Kidney glomerular epithelial cell (primary cell): Measurements from ENCODE around the gene LZIC.

Experiments used
- DNase-seq: peaks from one replicate; lab custom pipeline; 2025; lab: John Stamatoyannopoulos, UW

LZIC gene

DNA sequence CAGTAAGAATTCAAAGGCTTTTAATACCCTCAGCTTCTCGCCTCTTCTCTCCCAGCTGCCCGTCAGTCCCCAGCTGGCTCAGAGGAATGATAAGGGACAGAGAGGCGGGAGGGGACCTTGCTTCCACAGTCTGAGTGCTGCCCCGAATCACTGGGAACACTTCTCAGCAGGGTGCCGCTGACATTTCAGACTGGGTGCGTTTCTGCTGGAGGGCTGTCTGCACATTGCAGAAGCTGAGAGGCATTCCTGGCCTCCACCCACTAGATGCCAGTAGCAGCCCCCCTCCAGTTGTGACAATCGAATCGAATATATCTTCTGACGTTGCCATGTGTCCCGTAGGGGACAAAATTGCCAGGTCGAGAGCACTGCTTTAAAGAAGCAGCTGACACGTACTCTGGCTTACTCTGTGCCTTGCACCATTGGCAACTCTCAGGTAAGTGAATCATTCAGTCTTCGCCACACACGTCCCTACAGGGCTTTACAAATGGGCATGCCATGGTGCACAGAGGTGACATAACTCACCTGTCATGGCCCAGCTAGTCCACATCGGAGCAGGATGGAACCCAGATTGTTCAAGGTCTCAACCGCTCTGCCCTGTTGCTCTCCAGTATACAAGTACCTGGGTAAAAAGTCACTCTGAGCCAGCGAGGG lies 57.0 kb downstream of the LZIC start:
- no peak for DNase-seq

DNA sequence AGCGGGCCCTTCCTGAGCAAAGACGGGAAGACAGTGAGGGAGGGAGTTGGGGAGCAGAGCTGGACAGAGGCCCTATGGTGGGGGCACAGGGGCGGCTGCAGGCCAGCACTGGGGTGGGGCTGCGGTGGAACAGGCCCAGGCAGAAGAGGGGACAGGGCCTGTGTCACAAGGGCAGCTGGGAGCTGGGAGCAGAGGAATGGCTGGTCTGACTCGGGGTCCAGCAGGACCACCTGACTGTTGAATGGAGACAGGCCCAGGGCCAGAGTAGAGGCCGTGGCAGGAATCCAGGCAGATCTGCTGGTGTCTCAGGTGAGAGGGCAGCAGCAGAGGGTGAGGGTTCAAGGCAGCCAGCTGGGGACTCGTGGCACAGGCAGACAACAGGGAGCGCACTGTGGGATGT lies 58.4 kb downstream of the LZIC start:
- DNase-seq = no peak

DNA sequence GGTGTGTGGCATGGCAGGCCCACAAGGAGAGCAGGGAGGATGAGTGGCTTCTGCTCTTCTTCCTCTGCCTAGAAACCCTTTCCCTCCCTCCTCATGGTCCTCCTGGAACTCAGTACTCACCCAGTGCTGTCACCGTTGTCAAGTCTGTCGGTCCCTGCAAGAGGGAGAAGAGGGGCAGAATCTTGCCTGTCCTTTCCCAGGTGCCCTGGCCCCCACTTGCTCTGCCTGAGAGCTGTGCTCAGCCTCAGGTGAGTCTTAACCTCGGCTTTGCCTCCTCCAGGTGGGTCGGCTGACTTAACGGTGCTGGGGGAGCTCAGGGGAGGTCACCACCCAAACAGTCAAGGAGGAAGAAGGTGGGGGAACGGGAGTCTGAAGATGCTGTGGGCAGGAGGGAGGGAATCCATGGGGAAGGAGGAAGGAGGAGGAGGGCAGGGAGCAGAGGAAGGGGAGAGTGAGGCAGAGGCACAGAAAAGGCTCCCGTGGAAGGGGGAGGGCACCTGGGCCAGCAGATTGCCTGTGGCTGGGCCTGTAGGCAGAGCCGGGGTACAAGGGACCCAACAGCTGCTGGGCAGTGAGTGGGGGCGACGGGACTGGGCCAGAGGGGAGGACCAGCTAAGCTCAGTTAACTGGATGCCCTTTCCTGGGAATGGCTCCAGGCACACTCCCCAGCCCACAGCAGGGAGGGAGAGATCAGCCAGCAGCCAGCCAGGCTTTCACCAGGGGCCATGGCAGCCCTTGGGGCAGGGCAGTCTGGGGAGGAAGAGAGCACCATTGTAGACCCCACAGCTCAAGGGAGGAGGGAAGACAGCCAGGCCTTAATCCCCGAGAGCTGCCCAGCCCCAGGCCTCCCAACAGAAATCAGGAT lies 59.4 kb downstream of the LZIC start:
- DNase-seq = no peak

DNA sequence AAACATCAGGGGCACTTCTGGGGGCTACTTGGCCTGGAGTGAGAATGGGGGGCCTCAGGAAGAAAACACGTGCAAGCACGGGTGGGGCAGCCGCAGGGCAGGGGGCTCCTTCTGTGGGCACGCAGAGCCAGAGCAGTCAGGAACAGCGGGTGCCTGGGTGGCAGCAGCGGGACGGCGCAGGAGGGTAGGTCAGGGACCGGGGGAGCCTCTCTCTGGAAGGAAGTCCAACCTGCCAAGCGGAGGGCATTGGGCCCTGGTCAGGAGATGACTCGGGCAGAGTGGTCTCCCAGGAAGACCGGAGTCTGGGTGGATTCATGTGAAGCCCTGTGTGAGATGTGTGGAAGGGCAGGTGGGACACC lies 60.3 kb downstream of the LZIC start:
- DNase-seq = no peak

DNA sequence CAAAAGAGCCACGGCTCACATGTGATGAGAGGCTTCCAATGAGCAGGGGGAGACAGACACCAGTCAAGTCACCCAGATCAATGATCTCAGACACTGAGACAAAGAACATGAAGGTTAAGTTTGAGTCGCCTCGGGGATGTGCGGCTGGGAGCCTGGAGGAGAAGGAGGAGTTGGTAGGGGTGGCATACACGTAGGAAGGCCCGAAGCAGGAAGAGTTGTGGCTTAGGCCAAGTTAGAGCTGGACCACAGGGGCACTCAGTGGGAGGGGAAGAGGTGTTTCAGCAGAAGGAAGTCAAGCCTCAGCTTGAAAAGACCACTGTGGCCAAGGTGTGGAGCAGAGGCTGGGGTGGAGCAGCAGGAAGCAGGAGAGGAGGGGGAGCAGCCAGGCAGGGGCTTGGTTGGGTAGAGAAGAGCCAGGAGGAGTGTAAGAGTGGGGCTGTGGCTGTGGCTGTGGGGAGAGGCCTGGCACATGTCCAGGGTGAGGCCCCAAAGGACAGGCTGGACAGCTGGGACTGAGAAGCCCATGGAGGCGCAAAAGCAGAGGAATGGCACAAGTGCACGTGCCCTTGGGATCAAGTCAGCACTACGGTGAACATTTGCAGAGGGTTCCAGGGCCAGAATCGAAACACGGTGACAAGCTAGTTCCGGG lies 60.8 kb downstream of the LZIC start:
- DNase-seq = no peak

DNA sequence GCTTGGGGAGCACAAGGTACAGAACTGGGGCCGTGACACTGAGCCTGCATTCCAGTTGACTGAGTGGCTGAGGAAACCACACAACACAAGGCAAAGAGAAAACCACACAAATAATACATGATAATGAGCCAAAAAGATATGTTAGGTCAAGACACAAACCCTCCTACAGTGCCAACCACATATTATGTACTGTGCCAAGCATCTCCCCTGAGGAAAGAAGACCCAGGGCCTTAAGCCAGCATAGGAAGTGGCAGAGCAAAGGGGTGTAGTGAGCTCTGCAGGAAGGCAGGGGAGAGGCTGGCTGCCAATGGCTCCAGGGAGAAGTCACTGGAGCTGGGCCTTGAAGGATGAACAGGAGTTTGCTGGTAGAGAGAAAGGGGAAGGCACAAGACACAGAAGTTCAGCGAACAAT lies 61.3 kb downstream of the LZIC start:
- peak; percentile 60 for DNase-seq
